ENCODE measurements around the gene FAM81A.
"Not testable (repeated sequence)": the region's sequence is repeated elsewhere in the genome, so short reads cannot be mapped to it uniquely, and the experiment has no call there.

Gene FAM81A

GRCh38 chr15:59399465-59400102, 38.4 kb upstream of the FAM81A start:
- ChIA-PET CTCF (no interaction called here), POLR2A (no interaction called here)
- Histone ChIP-seq H3K27me3 (replicated peaks in 2 of 5; ENCODE audit: control insufficient read depth in 4 of 5, insufficient read depth in 5 of 5, low read length in 4 of 5) (no peaks in the 10 kb centered on the region), H3K36me3 (ENCODE audit: control insufficient read depth in 4 of 4, insufficient read depth in 4 of 4, low read length in 3 of 4) (no peaks in the 10 kb centered on the region), H3K4me1 (ENCODE audit: control extremely low read depth in 1 of 4, control insufficient read depth in 4 of 4, insufficient read depth in 4 of 4, low read length in 3 of 4) (peaks cover 0 to 19% (median 1%) of the 10 kb centered on the region in 4 experiments), H3K27ac (ENCODE audit: insufficient read depth in 1 of 2, low read depth in 1 of 2, low read length in 2 of 2, poor library complexity in 1 of 2, severe bottlenecking in 2 of 2) (no peak overlapping the region), H3K4me3 (ENCODE audit: control insufficient read depth in 1 of 7, extremely low read depth in 1 of 7, insufficient read depth in 4 of 7, low read depth in 2 of 7, low read length in 6 of 7) (no peak overlapping the region), H3K9me3 (ENCODE audit: control extremely low read depth in 1 of 5, control insufficient read depth in 4 of 5, insufficient read depth in 2 of 5, low read depth in 1 of 5, low read length in 4 of 5) (no peaks in the 10 kb centered on the region)
- DNase-seq, result peak in 2 of 3 donors; percentile 39 to 54
- WGBS (ENCODE audit: insufficient coverage), result 55% methylated on average over 5 of the region's 7 CpGs

GRCh38 chr15:59400103-59400813, 37.7 kb upstream of the FAM81A start:
- Histone ChIP-seq H3K27me3 (replicated peaks in 2 of 5; ENCODE audit: control insufficient read depth in 4 of 5, insufficient read depth in 5 of 5, low read length in 4 of 5) (no peaks in the 10 kb centered on the region), H3K4me3 (ENCODE audit: control insufficient read depth in 1 of 7, extremely low read depth in 1 of 7, insufficient read depth in 4 of 7, low read depth in 2 of 7, low read length in 6 of 7) (no peak overlapping the region), H3K4me1 (ENCODE audit: control extremely low read depth in 1 of 4, control insufficient read depth in 4 of 4, insufficient read depth in 4 of 4, low read length in 3 of 4) (peaks cover 0 to 19% (median 1%) of the 10 kb centered on the region in 4 experiments), H3K36me3 (ENCODE audit: control insufficient read depth in 4 of 4, insufficient read depth in 4 of 4, low read length in 3 of 4) (no peaks in the 10 kb centered on the region), H3K9me3 (ENCODE audit: control extremely low read depth in 1 of 5, control insufficient read depth in 4 of 5, insufficient read depth in 2 of 5, low read depth in 1 of 5, low read length in 4 of 5) (no peaks in the 10 kb centered on the region), H3K27ac (ENCODE audit: insufficient read depth in 1 of 2, low read depth in 1 of 2, low read length in 2 of 2, poor library complexity in 1 of 2, severe bottlenecking in 2 of 2) (no peak overlapping the region)
- POLR2A ChIA-PET, result no interaction called here
- CTCF ChIA-PET, result no interaction called here
- DNase-seq, result no peak
- WGBS (ENCODE audit: insufficient coverage), result 95% methylated on average over 13 of the region's 13 CpGs

GRCh38 chr15:59401051-59401823, 36.7 kb upstream of the FAM81A start:
- WGBS (ENCODE audit: insufficient coverage), result 88% methylated on average over 9 of the region's 10 CpGs
- H3K4me3 ChIP-seq (ENCODE audit: control insufficient read depth in 1 of 7, extremely low read depth in 1 of 7, insufficient read depth in 4 of 7, low read depth in 2 of 7, low read length in 6 of 7); DNase-seq; H3K9me3 ChIP-seq (ENCODE audit: control extremely low read depth in 1 of 5, control insufficient read depth in 4 of 5, insufficient read depth in 2 of 5, low read depth in 1 of 5, low read length in 4 of 5); POLR2A ChIA-PET; H3K27ac ChIP-seq (ENCODE audit: insufficient read depth in 1 of 2, low read depth in 1 of 2, low read length in 2 of 2, poor library complexity in 1 of 2, severe bottlenecking in 2 of 2); H3K27me3 ChIP-seq (replicated peaks in 2 of 5; ENCODE audit: control insufficient read depth in 4 of 5, insufficient read depth in 5 of 5, low read length in 4 of 5); H3K36me3 ChIP-seq (ENCODE audit: control insufficient read depth in 4 of 4, insufficient read depth in 4 of 4, low read length in 3 of 4); CTCF ChIA-PET: not testable (repeated sequence)
- peaks cover 0 to 25% (median 1%) of the 10 kb centered on the region in 4 experiments for H3K4me1 ChIP-seq (ENCODE audit: control extremely low read depth in 1 of 4, control insufficient read depth in 4 of 4, insufficient read depth in 4 of 4, low read length in 3 of 4)

GRCh38 chr15:59401824-59402569, 36.0 kb upstream of the FAM81A start:
- Histone ChIP-seq H3K27me3 (replicated peaks in 2 of 5; ENCODE audit: control insufficient read depth in 4 of 5, insufficient read depth in 5 of 5, low read length in 4 of 5) (no peaks in the 10 kb centered on the region), H3K36me3 (ENCODE audit: control insufficient read depth in 4 of 4, insufficient read depth in 4 of 4, low read length in 3 of 4) (no peaks in the 10 kb centered on the region), H3K9me3 (ENCODE audit: control extremely low read depth in 1 of 5, control insufficient read depth in 4 of 5, insufficient read depth in 2 of 5, low read depth in 1 of 5, low read length in 4 of 5) (no peaks in the 10 kb centered on the region), H3K27ac (ENCODE audit: insufficient read depth in 1 of 2, low read depth in 1 of 2, low read length in 2 of 2, poor library complexity in 1 of 2, severe bottlenecking in 2 of 2) (no peak overlapping the region), H3K4me1 (ENCODE audit: control extremely low read depth in 1 of 4, control insufficient read depth in 4 of 4, insufficient read depth in 4 of 4, low read length in 3 of 4) (peaks cover 0 to 26% (median 5%) of the 10 kb centered on the region in 4 experiments), H3K4me3 (ENCODE audit: control insufficient read depth in 1 of 7, extremely low read depth in 1 of 7, insufficient read depth in 4 of 7, low read depth in 2 of 7, low read length in 6 of 7) (no peak overlapping the region)
- DNase-seq, result no peak
- ChIA-PET CTCF (no interaction called here), POLR2A (no interaction called here)
- whole genome bisulfite sequencing (ENCODE audit: insufficient coverage), result no CpG with 5 or more reads among the region's 15 CpGs

GRCh38 chr15:59405079-59405478, 32.9 kb upstream of the FAM81A start:
- WGBS (ENCODE audit: insufficient coverage), result 95% methylated on average over 5 of the region's 7 CpGs
- POLR2A ChIA-PET, result no interaction called here
- CTCF ChIA-PET, result interaction anchor here (1.1 kb wide), 1 partner anchor 15 kb away, joined by 3 read pairs; no protein-coding TSS in a partner anchor
- H3K9me3 ChIP-seq (ENCODE audit: control extremely low read depth in 1 of 5, control insufficient read depth in 4 of 5, insufficient read depth in 2 of 5, low read depth in 1 of 5, low read length in 4 of 5), result no peaks in the 10 kb centered on the region
- DNase-seq, result no peak
- H3K36me3 ChIP-seq (ENCODE audit: control insufficient read depth in 4 of 4, insufficient read depth in 4 of 4, low read length in 3 of 4), result no peaks in the 10 kb centered on the region
- no peaks in the 10 kb centered on the region for H3K27me3 ChIP-seq (replicated peaks in 2 of 5; ENCODE audit: control insufficient read depth in 4 of 5, insufficient read depth in 5 of 5, low read length in 4 of 5)
- H3K4me1 ChIP-seq (ENCODE audit: control extremely low read depth in 1 of 4, control insufficient read depth in 4 of 4, insufficient read depth in 4 of 4, low read length in 3 of 4), result peaks cover 0 to 14% (median 10%) of the 10 kb centered on the region in 4 experiments
- no peak overlapping the region for H3K27ac ChIP-seq (ENCODE audit: insufficient read depth in 1 of 2, low read depth in 1 of 2, low read length in 2 of 2, poor library complexity in 1 of 2, severe bottlenecking in 2 of 2)
- no peak overlapping the region for H3K4me3 ChIP-seq (ENCODE audit: control insufficient read depth in 1 of 7, extremely low read depth in 1 of 7, insufficient read depth in 4 of 7, low read depth in 2 of 7, low read length in 6 of 7)

GRCh38 chr15:59406446-59406845, 31.5 kb upstream of the FAM81A start:
- Histone ChIP-seq H3K36me3 (ENCODE audit: control insufficient read depth in 4 of 4, insufficient read depth in 4 of 4, low read length in 3 of 4) (no peaks in the 10 kb centered on the region), H3K27me3 (replicated peaks in 2 of 5; ENCODE audit: control insufficient read depth in 4 of 5, insufficient read depth in 5 of 5, low read length in 4 of 5) (no peaks in the 10 kb centered on the region), H3K27ac (ENCODE audit: insufficient read depth in 1 of 2, low read depth in 1 of 2, low read length in 2 of 2, poor library complexity in 1 of 2, severe bottlenecking in 2 of 2) (no peak overlapping the region), H3K4me3 (ENCODE audit: control insufficient read depth in 1 of 7, extremely low read depth in 1 of 7, insufficient read depth in 4 of 7, low read depth in 2 of 7, low read length in 6 of 7) (no peak overlapping the region), H3K9me3 (ENCODE audit: control extremely low read depth in 1 of 5, control insufficient read depth in 4 of 5, insufficient read depth in 2 of 5, low read depth in 1 of 5, low read length in 4 of 5) (no peaks in the 10 kb centered on the region), H3K4me1 (ENCODE audit: control extremely low read depth in 1 of 4, control insufficient read depth in 4 of 4, insufficient read depth in 4 of 4, low read length in 3 of 4) (peaks cover 0 to 25% (median 20%) of the 10 kb centered on the region in 4 experiments)
- DNase-seq, result peak in 2 of 3 donors; percentile 47 to 48
- 13% methylated on average over 1 of the region's 3 CpGs for WGBS (ENCODE audit: insufficient coverage)
- POLR2A ChIA-PET, result no interaction called here
- CTCF ChIA-PET, result no interaction called here
